HEK293T (cell line): ENCODE results near the gene BAHD1.

ENCODE experiments used
- ARNT ChIP-seq: fragments of 450-650 bp; IDR thresholded peaks from 2 replicates; pipeline ENCODE4 v1.6.1; 2017; ENCODE audit warnings: mild to moderate bottlenecking
- BHLHE40 ChIP-seq: fragments of 450-650 bp; IDR thresholded peaks from 2 replicates; pipeline ENCODE4 v1.6.1; 2016; ENCODE audit warnings: mild to moderate bottlenecking, moderate library complexity, borderline replicate concordance
- FOXA1 ChIP-seq: fragments of 450-650 bp; IDR thresholded peaks from 2 replicates; pipeline ENCODE4 v1.6.1; 2016; ENCODE audit warnings: mild to moderate bottlenecking
- FOXM1 ChIP-seq: fragments of 450-650 bp; IDR thresholded peaks from 2 replicates; pipeline ENCODE4 v1.6.1; 2017; ENCODE audit warnings: mild to moderate bottlenecking, borderline replicate concordance
- NFRKB ChIP-seq: fragments of 450-650 bp; IDR thresholded peaks from 2 replicates; pipeline ENCODE4 v1.6.1; 2016; ENCODE audit warnings: mild to moderate bottlenecking, moderate library complexity
- SP1 ChIP-seq: fragments of 450-650 bp; IDR thresholded peaks from 2 replicates; pipeline ENCODE4 v1.6.1; 2017
- SUZ12 ChIP-seq: fragments of 450-650 bp; IDR thresholded peaks from 2 replicates; pipeline ENCODE4 v1.6.1; 2016; ENCODE audit warnings: mild to moderate bottlenecking

GRCh38 chr15:40472171-40472727 lies 31.5 kb downstream of the BAHD1 start:
- TF ChIP-seq NFRKB (no peak), BHLHE40 (no peak), FOXA1 (no peak), SUZ12 (no peak), ARNT (no peak), FOXM1 (no peak), SP1 (no peak)
